HepG2 (cell line): ENCODE data around the gene TADA2B. TPM values are rescaled to one million over a fixed set of nuclear protein-coding genes. Genes with fewer than 3 reads are reported as not detected.

Experiments used
- GTF2F1 ChIP-seq: fragments of 150-350 bp; IDR thresholded peaks from 2 replicates; pipeline ENCODE4 v1.6.1; 2014; ENCODE audit warnings: low read length
- KLF11 ChIP-seq: IDR thresholded peaks from 2 replicates; pipeline ENCODE4 v1.6.1; 2016; ENCODE audit warnings: missing compliant biosample characterization
- NR3C1 ChIP-seq: sonication (generic); formaldehyde crosslinking; IDR thresholded peaks from 2 replicates; pipeline ENCODE4 v1.4.0; 2020; ENCODE audit warnings: missing genetic modification reagents
- NRL ChIP-seq: sonication (generic); formaldehyde crosslinking; IDR thresholded peaks from 2 replicates; pipeline ENCODE4 v1.5.0; 2020; ENCODE audit warnings: missing genetic modification reagents, mild to moderate bottlenecking, moderate library complexity, borderline replicate concordance
- PRMT3 ChIP-seq: sonication (generic); formaldehyde crosslinking; IDR thresholded peaks from 2 replicates; pipeline ENCODE4 v1.8.1; 2022; ENCODE audit warnings: low read depth, mild to moderate bottlenecking, moderate library complexity, missing genetic modification reagents, borderline replicate concordance
- SNRNP70 ChIP-seq: fragments of 200-400 bp; formaldehyde crosslinking; IDR thresholded peaks from 2 replicates; pipeline ENCODE4 v1.6.1; 2017; ENCODE audit warnings: mild to moderate bottlenecking, low read depth, low read length, moderate library complexity
- ZMYM2 ChIP-seq: sonication (generic); formaldehyde crosslinking; IDR thresholded peaks from 2 replicates; pipeline ENCODE4 v1.8.0; 2022; ENCODE audit warnings: mild to moderate bottlenecking, missing genetic modification reagents
- polyA plus RNA-seq, 8 experiments: library from polyadenylated mRNA; depleted of rRNA in 3 of 8; stranded (reverse) in 7 of 8; unstranded in 1 of 8; fragments of >200 nt; fragmentation: Illumina TruSeq in 4 of 8; extraction: Trizol in 4 of 8; gene quantifications; 2 replicates each; pipeline versions ENCODE4 v1.2.1 to v1.2.3, GENCODE V29; 2011 to 2016; ENCODE audit warnings: low read depth in 4 of 8, missing spikeins in 1 of 8, mixed read lengths in 1 of 8; ENCODE audit not compliant: insufficient read depth in 1 of 8
- total RNA-seq, 5 experiments: library from RNA; depleted of rRNA; stranded (reverse); fragments of >200 nt; fragmentation: Illumina TruSeq; extraction: Trizol; gene quantifications; 2 replicates each; pipeline ENCODE4 v1.2.3, GENCODE V29; 2016; ENCODE audit warnings: low read depth in 1 of 5
- TF ChIP-seq, protein P1 (sequence below): sonication (generic); formaldehyde crosslinking; IDR thresholded peaks from 2 replicates; pipeline ENCODE4 v1.4.0; 2020; ENCODE audit warnings: mild to moderate bottlenecking, missing genetic modification reagents
- TF ChIP-seq, protein P2 (sequence below): sonication (generic); formaldehyde crosslinking; IDR thresholded peaks from 2 replicates; pipeline ENCODE4 v1.4.0; 2020; ENCODE audit warnings: mild to moderate bottlenecking, missing genetic modification reagents, borderline replicate concordance
- TF ChIP-seq, protein P3 (sequence below): sonication (generic); formaldehyde crosslinking; IDR thresholded peaks from 2 replicates; pipeline ENCODE4 v1.9.0; 2022; ENCODE audit warnings: missing genetic modification reagents, mild to moderate bottlenecking, borderline replicate concordance
- TF ChIP-seq, protein P4 (sequence below): sonication (generic); formaldehyde crosslinking; IDR thresholded peaks from 2 replicates; pipeline ENCODE4 v1.4.0; 2020; ENCODE audit warnings: missing genetic modification reagents

The TADA2B gene
- total and polyA plus RNA-seq, 2 of the 13 experiments (the other 11 are each of a cell fraction or from before 2014, with no cell fraction given): 4.6 to 8.9 TPM

DNA sequence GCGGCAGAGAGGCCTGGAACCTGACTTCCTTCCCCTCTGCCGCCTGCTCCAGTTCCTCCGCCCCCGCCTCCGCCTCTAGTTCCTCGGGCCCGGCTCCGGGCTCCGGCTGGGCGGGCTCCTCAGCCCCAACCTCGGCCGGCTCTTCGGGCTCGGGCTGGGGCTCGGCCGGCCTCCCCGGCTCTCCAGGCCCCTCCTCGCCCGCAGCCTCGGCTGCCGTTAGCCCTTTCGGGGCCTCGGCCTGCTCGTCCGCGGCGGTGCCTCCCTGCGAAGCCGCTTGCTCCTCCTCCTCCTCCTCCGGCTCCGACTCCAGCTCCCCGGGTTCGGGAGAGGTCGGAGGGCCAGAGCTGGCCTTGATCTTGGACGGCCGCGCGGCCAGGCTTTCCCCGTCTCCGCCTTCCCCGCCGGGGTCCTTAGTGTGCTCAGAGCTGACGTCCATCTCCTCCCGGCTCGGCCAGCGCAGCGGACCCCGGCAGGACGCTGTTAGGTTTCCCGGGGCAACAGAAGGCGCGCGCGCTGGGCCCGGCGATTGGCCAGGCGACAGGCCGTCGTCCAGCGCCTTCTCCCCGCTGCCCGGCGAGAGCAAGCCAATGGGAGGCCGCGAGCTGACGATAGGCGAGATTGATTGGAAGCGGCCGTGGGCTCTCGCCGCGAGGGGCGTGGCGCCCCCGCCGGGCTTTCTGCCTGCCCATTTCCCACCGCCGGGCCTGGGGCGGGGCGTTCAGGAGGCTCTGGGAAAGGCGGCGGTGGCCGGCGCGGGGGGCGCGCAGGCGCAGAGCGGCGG, 479 bp upstream of the TADA2B start (continued):
- TF ChIP-seq, protein P1, sequence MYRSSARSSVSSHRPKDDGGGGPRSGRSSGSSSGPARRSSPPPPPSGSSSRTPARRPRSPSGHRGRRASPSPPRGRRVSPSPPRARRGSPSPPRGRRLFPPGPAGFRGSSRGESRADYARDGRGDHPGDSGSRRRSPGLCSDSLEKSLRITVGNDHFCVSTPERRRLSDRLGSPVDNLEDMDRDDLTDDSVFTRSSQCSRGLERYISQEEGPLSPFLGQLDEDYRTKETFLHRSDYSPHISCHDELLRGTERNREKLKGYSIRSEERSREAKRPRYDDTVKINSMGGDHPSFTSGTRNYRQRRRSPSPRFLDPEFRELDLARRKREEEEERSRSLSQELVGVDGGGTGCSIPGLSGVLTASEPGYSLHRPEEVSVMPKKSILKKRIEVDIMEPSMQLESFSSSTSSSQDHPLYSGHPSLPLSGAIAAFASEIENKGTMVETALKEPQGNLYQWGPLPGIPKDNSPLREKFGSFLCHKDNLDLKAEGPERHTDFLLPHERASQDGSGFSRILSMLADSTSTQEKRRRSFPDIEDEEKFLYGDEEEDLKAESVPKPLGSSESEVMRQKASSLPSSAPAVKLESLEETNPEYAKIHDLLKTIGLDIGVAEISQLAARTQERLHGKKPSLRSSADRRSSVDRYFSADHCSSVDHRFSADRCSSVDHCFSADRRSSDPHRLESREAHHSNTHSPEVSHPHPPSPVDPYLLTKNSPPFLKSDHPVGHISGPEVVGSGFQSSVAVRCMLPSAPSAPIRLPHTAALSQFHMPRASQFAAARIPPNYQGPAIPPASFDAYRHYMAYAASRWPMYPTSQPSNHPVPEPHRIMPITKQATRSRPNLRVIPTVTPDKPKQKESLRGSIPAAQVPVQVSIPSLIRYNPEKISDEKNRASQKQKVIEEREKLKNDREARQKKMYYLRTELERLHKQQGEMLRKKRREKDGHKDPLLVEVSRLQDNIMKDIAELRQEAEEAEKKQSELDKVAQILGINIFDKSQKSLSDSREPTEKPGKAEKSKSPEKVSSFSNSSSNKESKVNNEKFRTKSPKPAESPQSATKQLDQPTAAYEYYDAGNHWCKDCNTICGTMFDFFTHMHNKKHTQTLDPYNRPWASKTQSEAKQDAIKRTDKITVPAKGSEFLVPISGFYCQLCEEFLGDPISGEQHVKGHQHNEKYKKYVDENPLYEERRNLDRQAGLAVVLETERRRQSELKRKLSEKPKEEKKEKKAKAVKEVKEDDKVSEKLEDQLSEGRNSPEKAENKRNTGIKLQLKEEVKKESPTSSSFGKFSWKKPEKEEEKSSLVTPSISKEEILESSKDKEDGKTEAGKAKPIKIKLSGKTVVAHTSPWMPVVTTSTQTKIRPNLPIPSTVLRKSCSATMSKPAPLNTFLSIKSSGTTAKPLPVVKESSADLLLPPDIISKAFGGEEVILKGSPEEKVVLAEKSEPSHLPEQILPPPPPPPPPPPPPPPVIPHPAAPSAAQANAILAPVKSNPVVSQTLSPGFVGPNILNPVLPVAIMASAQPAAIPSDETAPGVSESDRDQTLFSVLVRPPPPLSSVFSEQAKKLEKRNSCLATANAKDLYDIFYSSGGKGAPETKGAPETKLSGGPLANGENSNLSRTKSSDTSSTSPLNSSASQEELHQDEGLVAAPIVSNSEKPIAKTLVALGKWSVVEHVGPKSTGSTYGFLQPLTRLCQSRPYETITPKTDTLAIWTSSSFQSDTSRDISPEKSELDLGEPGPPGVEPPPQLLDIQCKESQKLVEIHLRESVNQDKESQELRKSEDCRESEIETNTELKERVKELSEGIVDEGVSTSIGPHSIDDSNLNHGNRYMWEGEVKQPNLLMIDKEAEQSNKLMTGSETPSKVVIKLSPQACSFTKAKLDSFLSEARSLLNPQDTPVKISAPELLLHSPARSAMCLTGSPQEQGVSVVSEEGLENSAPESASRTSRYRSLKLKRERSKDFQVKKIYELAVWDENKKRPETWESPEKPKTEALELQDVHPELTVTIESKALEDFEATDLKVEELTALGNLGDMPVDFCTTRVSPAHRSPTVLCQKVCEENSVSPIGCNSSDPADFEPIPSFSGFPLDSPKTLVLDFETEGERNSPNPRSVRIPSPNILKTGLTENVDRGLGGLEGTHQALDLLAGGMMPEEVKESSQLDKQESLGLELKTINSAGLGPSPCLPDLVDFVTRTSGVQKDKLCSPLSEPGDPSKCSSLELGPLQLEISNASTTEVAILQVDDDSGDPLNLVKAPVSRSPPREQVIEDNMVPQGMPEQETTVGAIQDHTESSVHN (CRISPR knock-in tag): no peak
- TF ChIP-seq PRMT3 (CRISPR knock-in tag): no peak
- TF ChIP-seq, protein P2, sequence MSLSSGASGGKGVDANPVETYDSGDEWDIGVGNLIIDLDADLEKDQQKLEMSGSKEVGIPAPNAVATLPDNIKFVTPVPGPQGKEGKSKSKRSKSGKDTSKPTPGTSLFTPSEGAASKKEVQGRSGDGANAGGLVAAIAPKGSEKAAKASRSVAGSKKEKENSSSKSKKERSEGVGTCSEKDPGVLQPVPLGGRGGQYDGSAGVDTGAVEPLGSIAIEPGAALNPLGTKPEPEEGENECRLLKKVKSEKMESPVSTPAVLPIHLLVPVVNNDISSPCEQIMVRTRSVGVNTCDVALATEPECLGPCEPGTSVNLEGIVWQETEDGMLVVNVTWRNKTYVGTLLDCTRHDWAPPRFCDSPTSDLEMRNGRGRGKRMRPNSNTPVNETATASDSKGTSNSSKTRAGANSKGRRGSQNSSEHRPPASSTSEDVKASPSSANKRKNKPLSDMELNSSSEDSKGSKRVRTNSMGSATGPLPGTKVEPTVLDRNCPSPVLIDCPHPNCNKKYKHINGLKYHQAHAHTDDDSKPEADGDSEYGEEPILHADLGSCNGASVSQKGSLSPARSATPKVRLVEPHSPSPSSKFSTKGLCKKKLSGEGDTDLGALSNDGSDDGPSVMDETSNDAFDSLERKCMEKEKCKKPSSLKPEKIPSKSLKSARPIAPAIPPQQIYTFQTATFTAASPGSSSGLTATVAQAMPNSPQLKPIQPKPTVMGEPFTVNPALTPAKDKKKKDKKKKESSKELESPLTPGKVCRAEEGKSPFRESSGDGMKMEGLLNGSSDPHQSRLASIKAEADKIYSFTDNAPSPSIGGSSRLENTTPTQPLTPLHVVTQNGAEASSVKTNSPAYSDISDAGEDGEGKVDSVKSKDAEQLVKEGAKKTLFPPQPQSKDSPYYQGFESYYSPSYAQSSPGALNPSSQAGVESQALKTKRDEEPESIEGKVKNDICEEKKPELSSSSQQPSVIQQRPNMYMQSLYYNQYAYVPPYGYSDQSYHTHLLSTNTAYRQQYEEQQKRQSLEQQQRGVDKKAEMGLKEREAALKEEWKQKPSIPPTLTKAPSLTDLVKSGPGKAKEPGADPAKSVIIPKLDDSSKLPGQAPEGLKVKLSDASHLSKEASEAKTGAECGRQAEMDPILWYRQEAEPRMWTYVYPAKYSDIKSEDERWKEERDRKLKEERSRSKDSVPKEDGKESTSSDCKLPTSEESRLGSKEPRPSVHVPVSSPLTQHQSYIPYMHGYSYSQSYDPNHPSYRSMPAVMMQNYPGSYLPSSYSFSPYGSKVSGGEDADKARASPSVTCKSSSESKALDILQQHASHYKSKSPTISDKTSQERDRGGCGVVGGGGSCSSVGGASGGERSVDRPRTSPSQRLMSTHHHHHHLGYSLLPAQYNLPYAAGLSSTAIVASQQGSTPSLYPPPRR: no peak
- TF ChIP-seq ZMYM2: no peak
- TF ChIP-seq, protein P3, sequence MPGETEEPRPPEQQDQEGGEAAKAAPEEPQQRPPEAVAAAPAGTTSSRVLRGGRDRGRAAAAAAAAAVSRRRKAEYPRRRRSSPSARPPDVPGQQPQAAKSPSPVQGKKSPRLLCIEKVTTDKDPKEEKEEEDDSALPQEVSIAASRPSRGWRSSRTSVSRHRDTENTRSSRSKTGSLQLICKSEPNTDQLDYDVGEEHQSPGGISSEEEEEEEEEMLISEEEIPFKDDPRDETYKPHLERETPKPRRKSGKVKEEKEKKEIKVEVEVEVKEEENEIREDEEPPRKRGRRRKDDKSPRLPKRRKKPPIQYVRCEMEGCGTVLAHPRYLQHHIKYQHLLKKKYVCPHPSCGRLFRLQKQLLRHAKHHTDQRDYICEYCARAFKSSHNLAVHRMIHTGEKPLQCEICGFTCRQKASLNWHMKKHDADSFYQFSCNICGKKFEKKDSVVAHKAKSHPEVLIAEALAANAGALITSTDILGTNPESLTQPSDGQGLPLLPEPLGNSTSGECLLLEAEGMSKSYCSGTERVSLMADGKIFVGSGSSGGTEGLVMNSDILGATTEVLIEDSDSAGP: peak; percentile 46; the same call in 1 of the 2 replicates
- no peak for TF ChIP-seq SNRNP70
- TF ChIP-seq, protein P4, sequence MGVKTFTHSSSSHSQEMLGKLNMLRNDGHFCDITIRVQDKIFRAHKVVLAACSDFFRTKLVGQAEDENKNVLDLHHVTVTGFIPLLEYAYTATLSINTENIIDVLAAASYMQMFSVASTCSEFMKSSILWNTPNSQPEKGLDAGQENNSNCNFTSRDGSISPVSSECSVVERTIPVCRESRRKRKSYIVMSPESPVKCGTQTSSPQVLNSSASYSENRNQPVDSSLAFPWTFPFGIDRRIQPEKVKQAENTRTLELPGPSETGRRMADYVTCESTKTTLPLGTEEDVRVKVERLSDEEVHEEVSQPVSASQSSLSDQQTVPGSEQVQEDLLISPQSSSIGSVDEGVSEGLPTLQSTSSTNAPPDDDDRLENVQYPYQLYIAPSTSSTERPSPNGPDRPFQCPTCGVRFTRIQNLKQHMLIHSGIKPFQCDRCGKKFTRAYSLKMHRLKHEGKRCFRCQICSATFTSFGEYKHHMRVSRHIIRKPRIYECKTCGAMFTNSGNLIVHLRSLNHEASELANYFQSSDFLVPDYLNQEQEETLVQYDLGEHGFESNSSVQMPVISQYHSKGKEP (CRISPR knock-in tag): no peak
- no peak for TF ChIP-seq NRL
- no peak for TF ChIP-seq NR3C1 (CRISPR knock-in tag)
- no peak for TF ChIP-seq KLF11
- no peak for TF ChIP-seq GTF2F1
